PC-3 (cell line): Measurements from ENCODE around the gene TMEM87B.

Source experiments
- CTCF ChIP-seq: fragments of 300-600 bp; sonication (generic); conservative IDR thresholded peaks from 2 replicates; pipeline ENCODE4 v1.5.1; 2017; ENCODE audit warnings: antibody characterized with exemption, low read depth, mild to moderate bottlenecking, low read length
- EZH2 ChIP-seq: fragments of 300-600 bp; sonication (generic); IDR thresholded peaks from one replicate; pipeline ENCODE4 v1.6.1; 2017; ENCODE audit warnings: antibody characterized with exemption, mild to moderate bottlenecking, low read length; ENCODE audit not compliant: unreplicated experiment
- EZH2phosphoT487 ChIP-seq: fragments of 300-600 bp; sonication (generic); IDR thresholded peaks from 2 replicates; pipeline ENCODE4 v1.6.1; 2018; ENCODE audit warnings: mild to moderate bottlenecking, antibody characterized with exemption, low read length, borderline replicate concordance

- TF ChIP-seq CTCF (no peak), EZH2 (no peak), EZH2phosphoT487 (no peak)
These were observed 98.1 kb downstream of the TMEM87B start for GRCh38 chr2:112153179-112153490.
